Measurements from ENCODE around the gene ZBTB20. TPM values are rescaled to one million over a fixed set of nuclear protein-coding genes. Genes with fewer than 3 reads are reported as not detected.

The ZBTB20 gene
- total RNA-seq, 1 donor from 2014 or later = 27.5 TPM

- DNase-seq = no peak
- H3K4me3 Mint-ChIP-seq (ENCODE audit: unreplicated experiment) = no peak overlapping the region
- H3K4me1 Mint-ChIP-seq (ENCODE audit: low read depth, unreplicated experiment) = peaks cover 6% of the 10 kb centered on the region
- H3K9me3 Mint-ChIP-seq (ENCODE audit: unreplicated experiment) = no peaks in the 10 kb centered on the region
- no peak overlapping the region for H3K27ac Mint-ChIP-seq (ENCODE audit: unreplicated experiment)
- no peak for TF ChIP-seq CTCF (IDR thresholded peaks at IDR 0.05; ENCODE audit: partially characterized antibody, unreplicated experiment)
- H3K36me3 Mint-ChIP-seq (ENCODE audit: unreplicated experiment) = no peaks in the 10 kb centered on the region
- no peaks in the 10 kb centered on the region for H3K27me3 Mint-ChIP-seq (ENCODE audit: unreplicated experiment)
These were observed 296.2 kb downstream of the ZBTB20 start for GRCh38 chr3:114850898-114851297.

GRCh38 chr3:114848643-114849350, 298.3 kb downstream of the ZBTB20 start:
- peaks cover 6% of the 10 kb centered on the region for H3K4me1 Mint-ChIP-seq (ENCODE audit: low read depth, unreplicated experiment)
- no peak for TF ChIP-seq CTCF (IDR thresholded peaks at IDR 0.05; ENCODE audit: partially characterized antibody, unreplicated experiment)
- peak overlapping the region; percentile 53 for H3K27ac Mint-ChIP-seq (ENCODE audit: unreplicated experiment)
- H3K9me3 Mint-ChIP-seq (ENCODE audit: unreplicated experiment) = no peaks in the 10 kb centered on the region
- H3K36me3 Mint-ChIP-seq (ENCODE audit: unreplicated experiment) = no peaks in the 10 kb centered on the region
- DNase-seq = peak; percentile 29
- H3K4me3 Mint-ChIP-seq (ENCODE audit: unreplicated experiment) = no peak overlapping the region
- no peaks in the 10 kb centered on the region for H3K27me3 Mint-ChIP-seq (ENCODE audit: unreplicated experiment)

GRCh38 chr3:114848082-114848481, 299.0 kb downstream of the ZBTB20 start:
- Mint-ChIP-seq H3K27me3 (ENCODE audit: unreplicated experiment) (no peaks in the 10 kb centered on the region), H3K4me3 (ENCODE audit: unreplicated experiment) (no peak overlapping the region), H3K9me3 (ENCODE audit: unreplicated experiment) (no peaks in the 10 kb centered on the region), H3K36me3 (ENCODE audit: unreplicated experiment) (no peaks in the 10 kb centered on the region), H3K4me1 (ENCODE audit: low read depth, unreplicated experiment) (peaks cover 6% of the 10 kb centered on the region), H3K27ac (ENCODE audit: unreplicated experiment) (no peak overlapping the region)
- DNase-seq = no peak
- no peak for TF ChIP-seq CTCF (IDR thresholded peaks at IDR 0.05; ENCODE audit: partially characterized antibody, unreplicated experiment)

- no peak overlapping the region for H3K27ac Mint-ChIP-seq (ENCODE audit: unreplicated experiment)
- no peak for DNase-seq
These were observed 299.5 kb downstream of the ZBTB20 start for GRCh38 chr3:114847564-114847963.

More at GRCh38 chr3:114847564-114847963, 299.5 kb downstream of the ZBTB20 start:
- H3K4me1 Mint-ChIP-seq (ENCODE audit: low read depth, unreplicated experiment) = peaks cover 6% of the 10 kb centered on the region
- no peaks in the 10 kb centered on the region for H3K9me3 Mint-ChIP-seq (ENCODE audit: unreplicated experiment)
- H3K4me3 Mint-ChIP-seq (ENCODE audit: unreplicated experiment) = no peak overlapping the region
- TF ChIP-seq CTCF (IDR thresholded peaks at IDR 0.05; ENCODE audit: partially characterized antibody, unreplicated experiment) = no peak
- no peaks in the 10 kb centered on the region for H3K36me3 Mint-ChIP-seq (ENCODE audit: unreplicated experiment)
- no peaks in the 10 kb centered on the region for H3K27me3 Mint-ChIP-seq (ENCODE audit: unreplicated experiment)
